Common myeloid progenitor, CD34-positive (primary cell): ENCODE measurements around the gene GTF3C1.
A peak's percentile ranks its signal among the peaks of the same experiment; 100 is the strongest.

Source experiments
- CTCF ChIA-PET: fragments of 350-600 bp; sonication (Branson Sonifier 250); formaldehyde crosslinking; loops from one replicate; lab custom pipeline; 2021; ENCODE audit warnings: antibody characterized with exemption; lab: Charles Lee
- POLR2A ChIA-PET: fragments of 350-600 bp; sonication (Branson Sonifier 250); formaldehyde crosslinking; loops from one replicate; lab custom pipeline; 2021; ENCODE audit warnings: antibody characterized with exemption; lab: Charles Lee
- DNase-seq, 3 donors: peaks; one replicate each; pipeline versions ENCODE4 v3.0.0 to v3.0.0-alpha.2; 2013
- H3K27ac ChIP-seq, 2 experiments: 1 replicate in 1 of 2; 2 replicates in 1 of 2; pipeline ENCODE4 v1.7.0; 2013; ENCODE audit warnings: inconsistent platforms in 2 of 2, low read length in 2 of 2, mild to moderate bottlenecking in 2 of 2, low read depth in 1 of 2, moderate library complexity in 1 of 2; ENCODE audit not compliant: severe bottlenecking in 2 of 2, insufficient read depth in 1 of 2, poor library complexity in 1 of 2
- H3K27me3 ChIP-seq, 5 experiments: replicated peaks in 2 of 5; 1 replicate in 3 of 5; 2 replicates in 2 of 5; pipeline versions ENCODE4 v1.6.1 to v1.7.0; 2013; ENCODE audit warnings: low read length in 4 of 5, mild to moderate bottlenecking in 2 of 5, moderate library complexity in 2 of 5, inconsistent platforms in 1 of 5; ENCODE audit not compliant: insufficient read depth in 5 of 5, control insufficient read depth in 4 of 5
- H3K36me3 ChIP-seq, 4 experiments: 1 replicate in 2 of 4; 2 replicates in 2 of 4; pipeline versions ENCODE4 v1.6.1 to v1.7.0; 2013; ENCODE audit warnings: low read length in 3 of 4, control low read depth in 1 of 4, mild to moderate bottlenecking in 1 of 4; ENCODE audit not compliant: control insufficient read depth in 4 of 4, insufficient read depth in 4 of 4
- H3K4me1 ChIP-seq, 4 experiments: 1 replicate in 3 of 4; 2 replicates in 1 of 4; pipeline versions ENCODE4 v1.6.1 to v1.7.1; 2013; ENCODE audit warnings: low read length in 3 of 4, mild to moderate bottlenecking in 3 of 4, control low read depth in 1 of 4, inconsistent platforms in 1 of 4, moderate library complexity in 1 of 4; ENCODE audit not compliant: control insufficient read depth in 4 of 4, insufficient read depth in 4 of 4; ENCODE audit errors: control extremely low read depth in 1 of 4
- H3K4me3 ChIP-seq, 7 experiments: 1 replicate in 4 of 7; 2 replicates in 3 of 7; pipeline versions ENCODE4 v1.5.1 to v1.7.0; 2013; ENCODE audit warnings: mild to moderate bottlenecking in 7 of 7, low read length in 6 of 7, moderate library complexity in 6 of 7, inconsistent platforms in 2 of 7, low read depth in 2 of 7, control low read depth in 1 of 7; ENCODE audit not compliant: insufficient read depth in 4 of 7, control insufficient read depth in 1 of 7; ENCODE audit errors: extremely low read depth in 1 of 7
- H3K9me3 ChIP-seq, 5 experiments: 1 replicate in 4 of 5; 2 replicates in 1 of 5; pipeline versions ENCODE4 v1.6.1 to v1.7.1; 2013; ENCODE audit warnings: low read length in 4 of 5, mild to moderate bottlenecking in 2 of 5, inconsistent platforms in 1 of 5, low read depth in 1 of 5, moderate library complexity in 1 of 5; ENCODE audit not compliant: control insufficient read depth in 4 of 5, insufficient read depth in 2 of 5; ENCODE audit errors: control extremely low read depth in 1 of 5
- WGBS: methylation state at CpG from one replicate; pipeline ENCODE4 v1.1.5; 2013; ENCODE audit not compliant: insufficient coverage; 5-methylcytosine and 5-hydroxymethylcytosine counted together

The GTF3C1 gene

GRCh38 chr16:27428026-27428785, 121.5 kb downstream of the GTF3C1 start:
- H3K4me3 ChIP-seq = no peak overlapping the region
- POLR2A ChIA-PET = interaction anchor here (1.1 kb wide), 1 partner anchor 53 kb away, joined by 3 read pairs; no protein-coding TSS in a partner anchor
- peak; percentile 53 to 67 (median 60) for DNase-seq
- CTCF ChIA-PET = interaction anchor here (1.0 to 12.6 kb wide), 9 partner anchors 9 to 191 kb away, joined by 4 to 91 read pairs (median 5); partner anchors contain the start of gene IL21R
- 79% methylated on average over 4 of the region's 4 CpGs for WGBS
- H3K9me3 ChIP-seq = peaks cover 0 to 5% (median 0%) of the 10 kb centered on the region in 5 experiments
- H3K4me1 ChIP-seq = peaks cover 4 to 63% (median 40%) of the 10 kb centered on the region in 4 experiments
- H3K27ac ChIP-seq = no peak overlapping the region
- H3K27me3 ChIP-seq = peaks cover 0 to 2% (median 0%) of the 10 kb centered on the region in 5 experiments
- H3K36me3 ChIP-seq = no peaks in the 10 kb centered on the region

DNA sequence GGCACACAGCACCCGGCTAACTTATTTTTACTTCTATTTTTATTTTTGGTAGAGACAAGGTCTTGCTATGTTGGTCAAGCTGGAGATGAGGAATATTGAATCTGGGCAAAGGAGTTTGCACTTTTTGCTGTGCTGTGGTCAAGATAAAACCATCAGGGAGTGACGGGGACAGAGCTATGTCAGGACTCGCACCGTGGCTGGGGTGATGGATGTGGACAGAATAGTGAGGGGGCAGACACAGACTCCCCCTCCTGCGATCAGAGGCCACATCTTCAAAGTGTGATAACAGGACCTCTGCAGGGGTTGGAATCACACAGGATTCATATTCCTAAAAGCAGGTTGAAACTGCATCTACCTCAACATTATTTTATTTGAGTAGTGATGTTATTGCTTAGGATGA, 122.2 kb downstream of the GTF3C1 start:
- peaks cover 0 to 12% (median 1%) of the 10 kb centered on the region in 5 experiments for H3K9me3 ChIP-seq
- WGBS = 92% methylated on average over 2 of the region's 5 CpGs
- ChIA-PET CTCF (interaction anchor here (0.9 to 12.6 kb wide), 9 partner anchors 9 to 254 kb away, joined by 3 to 91 read pairs (median 5); partner anchors contain the start of gene IL21R), POLR2A (no interaction called here)
- DNase-seq = no peak
- peaks cover 0 to 2% (median 0%) of the 10 kb centered on the region in 5 experiments for H3K27me3 ChIP-seq
- H3K27ac ChIP-seq = no peak overlapping the region
- no peaks in the 10 kb centered on the region for H3K36me3 ChIP-seq
- peak overlapping the region in 1 of 7 experiments; percentile 25 for H3K4me3 ChIP-seq
- H3K4me1 ChIP-seq = peaks cover 4 to 57% (median 34%) of the 10 kb centered on the region in 4 experiments

DNA sequence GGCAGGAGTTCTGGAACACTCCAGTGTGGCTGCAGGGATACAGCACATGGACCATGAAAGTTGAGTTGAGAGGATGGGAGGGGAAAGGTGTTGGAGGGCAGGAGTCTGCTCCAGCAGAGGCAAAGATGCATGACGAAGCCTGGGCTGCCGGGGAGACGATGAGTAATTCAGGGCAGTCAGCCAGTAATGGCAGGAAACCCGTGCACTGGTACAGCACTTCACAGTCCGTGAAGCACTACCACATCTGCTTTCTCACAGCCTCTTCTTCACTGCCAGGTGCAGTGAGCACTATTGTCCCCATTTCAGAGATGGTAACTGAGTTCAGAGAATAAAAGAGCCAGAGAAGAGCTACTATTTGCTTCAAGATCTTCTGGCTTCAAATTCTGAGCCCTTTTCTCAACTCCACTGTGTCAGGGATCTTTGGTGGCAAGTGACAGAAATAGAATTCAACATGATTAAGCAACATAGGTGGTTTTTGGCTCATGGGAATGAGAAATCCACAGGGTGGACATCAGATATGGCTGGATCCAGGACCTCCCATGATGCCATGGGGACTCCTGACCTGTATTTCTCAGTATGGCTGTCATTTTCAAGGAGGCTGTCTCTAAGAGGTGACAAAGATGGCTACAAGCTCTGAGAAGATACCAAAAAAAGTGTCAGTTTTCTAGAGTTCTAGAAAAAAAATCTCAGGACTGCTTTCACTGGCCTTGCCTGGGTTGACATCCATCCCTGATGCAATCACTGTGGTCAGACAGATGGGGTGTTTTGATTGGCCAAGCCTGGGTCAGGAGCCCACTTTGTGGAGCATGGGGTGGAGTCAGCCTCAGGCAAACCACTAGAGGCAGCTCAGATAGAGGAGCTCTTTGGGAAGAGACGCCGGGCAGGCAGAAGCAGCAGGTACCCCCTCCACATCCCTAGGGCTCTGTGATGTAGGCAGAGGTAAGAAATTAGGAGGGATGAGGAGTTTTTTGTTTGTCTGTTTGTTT, 123.0 kb downstream of the GTF3C1 start:
- H3K27ac ChIP-seq = no peak overlapping the region

DNA sequence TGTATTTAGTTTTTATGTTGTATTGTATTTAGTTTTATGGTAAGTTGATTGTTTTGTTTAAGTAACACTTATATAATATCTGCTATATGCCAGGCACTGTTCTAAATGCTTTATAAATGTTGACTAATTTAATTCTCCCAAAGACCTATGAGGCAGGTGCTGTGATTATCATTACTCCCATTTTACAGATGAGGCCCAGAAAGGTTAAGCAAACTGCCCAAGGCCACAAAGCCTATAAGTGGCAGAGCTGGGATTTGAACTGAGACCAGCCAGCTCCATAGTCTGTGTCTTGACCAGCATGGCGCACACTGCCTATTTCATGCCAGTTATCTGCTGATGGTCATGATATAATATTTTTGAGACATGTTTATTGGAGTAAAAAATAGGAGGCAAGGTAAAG, 123.8 kb downstream of the GTF3C1 start:
- CTCF ChIA-PET = interaction anchor here (1.7 to 12.6 kb wide), 4 partner anchors 20 to 191 kb away, joined by 6 to 91 read pairs (median 18); no protein-coding TSS in a partner anchor
- no peak overlapping the region for H3K4me3 ChIP-seq
- H3K9me3 ChIP-seq = peaks cover 0 to 21% (median 6%) of the 10 kb centered on the region in 5 experiments
- no peak overlapping the region for H3K27ac ChIP-seq
- no peak for DNase-seq
- H3K27me3 ChIP-seq = no peaks in the 10 kb centered on the region
- 83% methylated on average over 1 of the region's 1 CpG for WGBS
- H3K4me1 ChIP-seq = peaks cover 3 to 41% (median 20%) of the 10 kb centered on the region in 4 experiments
- no peaks in the 10 kb centered on the region for H3K36me3 ChIP-seq
- POLR2A ChIA-PET = no interaction called here

More for the DNA sequence above, 123.0 kb downstream of the GTF3C1 start:
- Histone ChIP-seq H3K27me3 (no peaks in the 10 kb centered on the region), H3K4me3 (peak overlapping the region in 1 of 7 experiments; percentile 25), H3K4me1 (peaks cover 4 to 48% (median 26%) of the 10 kb centered on the region in 4 experiments), H3K9me3 (peaks cover 0 to 19% (median 6%) of the 10 kb centered on the region in 5 experiments), H3K36me3 (no peaks in the 10 kb centered on the region)
- POLR2A ChIA-PET = no interaction called here
- DNase-seq = peak; percentile 65 to 95 (median 92)
- 33% methylated on average over 3 of the region's 7 CpGs for WGBS
- CTCF ChIA-PET = interaction anchor here (0.9 to 12.6 kb wide), 10 partner anchors 8 to 253 kb away, joined by 3 to 91 read pairs (median 6); partner anchors contain the start of gene IL21R

DNA sequence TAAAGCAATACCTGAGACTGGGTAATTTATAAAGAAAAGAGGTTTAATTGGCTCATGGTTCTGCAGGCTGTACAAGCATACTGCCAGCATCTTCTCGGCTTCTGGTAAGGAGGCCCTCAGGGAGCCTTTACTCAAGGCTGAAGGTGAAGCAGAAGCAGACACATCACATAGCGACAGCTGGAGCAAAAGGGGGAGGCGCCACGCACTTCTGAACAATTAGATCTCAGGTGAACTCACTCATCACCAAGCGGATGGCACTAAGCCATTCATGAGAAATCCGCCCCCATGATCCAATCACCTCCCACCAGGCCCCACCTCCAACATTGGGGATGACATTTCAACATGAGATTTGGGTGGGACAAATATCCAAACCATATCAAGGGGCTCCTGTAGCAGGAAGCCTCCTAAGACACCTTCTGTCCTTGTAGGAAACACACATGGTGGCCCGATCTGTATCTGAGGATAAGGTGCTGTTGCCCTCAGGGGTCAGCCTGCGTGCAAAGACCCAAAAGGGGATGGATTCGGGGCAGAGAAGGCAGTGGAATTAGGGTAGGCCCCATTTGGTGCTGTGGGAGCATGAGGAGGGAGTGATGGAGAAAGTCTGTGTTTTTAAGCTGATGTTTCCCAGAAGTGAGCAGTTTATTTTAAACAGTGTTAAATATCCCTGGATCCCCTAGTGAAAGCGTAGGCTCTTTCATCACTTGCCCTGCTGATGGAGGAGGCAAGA, 124.8 kb downstream of the GTF3C1 start:
- ChIA-PET CTCF (interaction anchor here (4.9 kb wide), 1 partner anchor 19 kb away, joined by 29 read pairs; no protein-coding TSS in a partner anchor), POLR2A (no interaction called here)
- peaks cover 3 to 31% (median 10%) of the 10 kb centered on the region in 4 experiments for H3K4me1 ChIP-seq
- no peak overlapping the region for H3K27ac ChIP-seq
- no peak for DNase-seq
- H3K4me3 ChIP-seq = no peak overlapping the region
- WGBS = 98% methylated on average over 6 of the region's 10 CpGs
- H3K36me3 ChIP-seq = no peaks in the 10 kb centered on the region
- H3K9me3 ChIP-seq = peaks cover 0 to 24% (median 7%) of the 10 kb centered on the region in 5 experiments
- no peaks in the 10 kb centered on the region for H3K27me3 ChIP-seq
